Ovary (tissue), 3 donors: ENCODE measurements around the gene PRR29.

Experiments
- EP300 ChIP-seq: sonication (generic); formaldehyde crosslinking; IDR thresholded peaks from one replicate; pipeline ENCODE4 v1.6.1; 2017; ENCODE audit warnings: antibody characterized with exemption
- POLR2A ChIP-seq: fragments of 450-650 bp; IDR thresholded peaks from one replicate; pipeline ENCODE4 v1.6.1; 2017; ENCODE audit warnings: antibody characterized with exemption, mild to moderate bottlenecking, moderate library complexity
- TF ChIP-seq, protein P1 (sequence below), 3 donors: fragments of 450-650 bp in 2 of 3; fragments of 200-600 bp in 1 of 3; IDR thresholded peaks; one replicate each; pipeline versions ENCODE4 v1.5.1 to v1.8.0; 2016 to 2022; ENCODE audit warnings: antibody characterized with exemption in 3 of 3, mild to moderate bottlenecking in 1 of 3
- donor health status: DM: no; HTN: no; CAD: no.

- TF ChIP-seq, protein P1, sequence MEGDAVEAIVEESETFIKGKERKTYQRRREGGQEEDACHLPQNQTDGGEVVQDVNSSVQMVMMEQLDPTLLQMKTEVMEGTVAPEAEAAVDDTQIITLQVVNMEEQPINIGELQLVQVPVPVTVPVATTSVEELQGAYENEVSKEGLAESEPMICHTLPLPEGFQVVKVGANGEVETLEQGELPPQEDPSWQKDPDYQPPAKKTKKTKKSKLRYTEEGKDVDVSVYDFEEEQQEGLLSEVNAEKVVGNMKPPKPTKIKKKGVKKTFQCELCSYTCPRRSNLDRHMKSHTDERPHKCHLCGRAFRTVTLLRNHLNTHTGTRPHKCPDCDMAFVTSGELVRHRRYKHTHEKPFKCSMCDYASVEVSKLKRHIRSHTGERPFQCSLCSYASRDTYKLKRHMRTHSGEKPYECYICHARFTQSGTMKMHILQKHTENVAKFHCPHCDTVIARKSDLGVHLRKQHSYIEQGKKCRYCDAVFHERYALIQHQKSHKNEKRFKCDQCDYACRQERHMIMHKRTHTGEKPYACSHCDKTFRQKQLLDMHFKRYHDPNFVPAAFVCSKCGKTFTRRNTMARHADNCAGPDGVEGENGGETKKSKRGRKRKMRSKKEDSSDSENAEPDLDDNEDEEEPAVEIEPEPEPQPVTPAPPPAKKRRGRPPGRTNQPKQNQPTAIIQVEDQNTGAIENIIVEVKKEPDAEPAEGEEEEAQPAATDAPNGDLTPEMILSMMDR (IDR thresholded peaks at IDR 0.05) = no peak
- TF ChIP-seq POLR2A = no peak
- TF ChIP-seq EP300 = no peak
Observed at GRCh38 chr17:64037180-64037579, 39.0 kb downstream of the PRR29 start.
